Gastrocnemius medialis (tissue), 4 donors: ENCODE data around the gene BBS9. TPM values are rescaled to one million over a fixed set of nuclear protein-coding genes. Genes with fewer than 3 reads are reported as not detected.

Source experiments
- ATAC-seq, 2 donors: fragments of 150-250 bp; one replicate each; pipeline ENCODE4 v1.9.1; 2016
- DNase-seq, 2 donors: peaks; one replicate each; pipeline ENCODE4 v3.0.0-alpha.2; 2019
- H3K27ac ChIP-seq, 4 donors: fragments of 200-600 bp; sonication (generic); 1 replicate in 1 of 4; 2 replicates in 3 of 4; pipeline ENCODE4 v1.5.1; 2016 to 2018; ENCODE audit warnings: mild to moderate bottlenecking in 2 of 4, moderate library complexity in 1 of 4
- H3K27me3 ChIP-seq, 3 donors: fragments of 200-600 bp; sonication (generic) in 2 of 3; 1 replicate in 1 of 3; 2 replicates in 2 of 3; pipeline versions ENCODE4 v1.5.1 to v1.6.0; 2016 to 2019; ENCODE audit warnings: mild to moderate bottlenecking in 1 of 3, moderate library complexity in 1 of 3
- H3K36me3 ChIP-seq, 2 donors: fragments of 200-600 bp; sonication (generic) in 1 of 2; one replicate each; pipeline ENCODE4 v1.5.1; 2017 to 2018
- H3K4me1 ChIP-seq, 2 donors: fragments of 200-600 bp; sonication (generic) in 1 of 2; one replicate each; pipeline ENCODE4 v1.5.1; 2016 to 2017; ENCODE audit warnings: mild to moderate bottlenecking in 2 of 2
- H3K4me3 ChIP-seq, 4 donors: fragments of 200-600 bp; sonication (generic) in 3 of 4; 1 replicate in 1 of 4; 2 replicates in 3 of 4; pipeline ENCODE4 v1.5.1; 2016 to 2019; ENCODE audit warnings: mild to moderate bottlenecking in 2 of 4
- H3K9me3 ChIP-seq, 3 donors: fragments of 200-600 bp; sonication (generic) in 2 of 3; 1 replicate in 1 of 3; 2 replicates in 2 of 3; pipeline ENCODE4 v1.5.1; 2016 to 2019
- CTCF ChIP-seq, 5 experiments: fragments of 450-650 bp in 3 of 5; fragments of 200-600 bp in 2 of 5; sonication (generic) in 2 of 5; IDR thresholded peaks in 4 of 5; conservative IDR thresholded peaks in 1 of 5; 1 replicate in 4 of 5; 2 replicates in 1 of 5; pipeline ENCODE4 v1.5.1; 2016 to 2019; ENCODE audit warnings: antibody characterized with exemption in 5 of 5, mild to moderate bottlenecking in 3 of 5, moderate library complexity in 3 of 5
- POLR2A ChIP-seq, 2 donors: fragments of 450-650 bp; IDR thresholded peaks; one replicate each; pipeline ENCODE4 v1.6.1; 2017; ENCODE audit warnings: antibody characterized with exemption in 2 of 2, mild to moderate bottlenecking in 2 of 2, moderate library complexity in 2 of 2
- in situ Hi-C, 4 donors: fragments of 200-750 bp; cut with MboI; loops; one replicate each; pipeline versions ENCODE4 v1.15.0 to v1.8.0; 2017; ENCODE audit warnings: low sequenced_read_pairs in 4 of 4
- intact Hi-C: fragments of 100-400 bp; cut with DNase I; formaldehyde crosslinking; loops from one replicate; pipeline ENCODE4 v1.15.1; 2023; ENCODE audit warnings: low total_unique reads
- total RNA-seq, 4 donors: library from RNA; depleted of rRNA; stranded (reverse); fragments of >200 nt; gene quantifications; one replicate each; pipeline versions ENCODE4 v1.1.0 to v1.2.3, GENCODE V29; 2016

Gene BBS9
- total RNA-seq, 4 donors from 2014 or later: 3.5 to 6.5 (median 5.4) TPM

- TF ChIP-seq CTCF (IDR thresholded peaks at IDR 0.05 in 4 of 5, conservative IDR thresholded peaks at IDR 0.05 in 1 of 5) (no peak), POLR2A (IDR thresholded peaks at IDR 0.05) (no peak)
Observed at GRCh38 chr7:33392148-33392547, 262.8 kb downstream of the BBS9 start.

GRCh38 chr7:33393770-33394169 lies 264.4 kb downstream of the BBS9 start:
- Histone ChIP-seq H3K9me3 (no peaks in the 10 kb centered on the region), H3K27me3 (no peaks in the 10 kb centered on the region), H3K27ac (no peak overlapping the region), H3K4me3 (no peak overlapping the region), H3K4me1 (no peaks in the 10 kb centered on the region), H3K36me3 (no peaks in the 10 kb centered on the region)
- TF ChIP-seq POLR2A (IDR thresholded peaks at IDR 0.05) (no peak), CTCF (IDR thresholded peaks at IDR 0.05 in 4 of 5, conservative IDR thresholded peaks at IDR 0.05 in 1 of 5) (no peak)
- in situ Hi-C loops (no loop called here), intact Hi-C loops (no loop called here)
- ATAC-seq (no peak), DNase-seq (no peak)

More at GRCh38 chr7:33392148-33392547, 262.8 kb downstream of the BBS9 start:
- Histone ChIP-seq H3K4me3 (no peak overlapping the region), H3K27ac (no peak overlapping the region), H3K27me3 (no peaks in the 10 kb centered on the region), H3K9me3 (no peaks in the 10 kb centered on the region), H3K36me3 (no peaks in the 10 kb centered on the region), H3K4me1 (no peaks in the 10 kb centered on the region)
- in situ Hi-C loops: no loop called here
- DNase-seq (no peak), ATAC-seq (no peak)
- intact Hi-C loops: no loop called here

- Histone ChIP-seq H3K4me3 (no peak overlapping the region), H3K27me3 (no peaks in the 10 kb centered on the region), H3K36me3 (no peaks in the 10 kb centered on the region), H3K4me1 (no peaks in the 10 kb centered on the region), H3K9me3 (no peaks in the 10 kb centered on the region), H3K27ac (no peak overlapping the region)
- in situ Hi-C loops (no loop called here), intact Hi-C loops (no loop called here)
- no peak for ATAC-seq
- TF ChIP-seq CTCF (IDR thresholded peaks at IDR 0.05 in 4 of 5, conservative IDR thresholded peaks at IDR 0.05 in 1 of 5) (no peak), POLR2A (IDR thresholded peaks at IDR 0.05) (no peak)
- no peak for DNase-seq
Observed at GRCh38 chr7:33395340-33395739, 266.0 kb downstream of the BBS9 start.

GRCh38 chr7:33399528-33400213 lies 270.3 kb downstream of the BBS9 start:
- intact Hi-C loops (no loop called here), in situ Hi-C loops (no loop called here)
- no peak overlapping the region for H3K4me3 ChIP-seq
- H3K36me3 ChIP-seq: no peaks in the 10 kb centered on the region
- no peaks in the 10 kb centered on the region for H3K9me3 ChIP-seq
- no peak for ATAC-seq
- no peak for TF ChIP-seq CTCF (IDR thresholded peaks at IDR 0.05 in 4 of 5, conservative IDR thresholded peaks at IDR 0.05 in 1 of 5)
- TF ChIP-seq POLR2A (IDR thresholded peaks at IDR 0.05): no peak
- H3K27me3 ChIP-seq: no peaks in the 10 kb centered on the region
- H3K4me1 ChIP-seq: no peaks in the 10 kb centered on the region
- no peak overlapping the region for H3K27ac ChIP-seq
- DNase-seq: no peak

- Histone ChIP-seq H3K4me3 (no peak overlapping the region), H3K27ac (no peak overlapping the region), H3K36me3 (no peaks in the 10 kb centered on the region), H3K27me3 (no peaks in the 10 kb centered on the region), H3K4me1 (no peaks in the 10 kb centered on the region), H3K9me3 (no peaks in the 10 kb centered on the region)
- TF ChIP-seq CTCF (IDR thresholded peaks at IDR 0.05 in 4 of 5, conservative IDR thresholded peaks at IDR 0.05 in 1 of 5) (no peak), POLR2A (IDR thresholded peaks at IDR 0.05) (no peak)
- ATAC-seq (no peak), DNase-seq (no peak)
- intact Hi-C loops (no loop called here), in situ Hi-C loops (no loop called here)
Observed at GRCh38 chr7:33400214-33400538, 270.8 kb downstream of the BBS9 start.
